Endodermal cell (in vitro differentiated cells): ENCODE data around the gene EBPL. TPM values are rescaled to one million over a fixed set of nuclear protein-coding genes. Genes with fewer than 3 reads are reported as not detected.

Experiments
- DNase-seq: peaks from one replicate; pipeline ENCODE4 v3.0.0-alpha.2; 2017
- H3K27ac ChIP-seq: 2 replicates; pipeline ENCODE4 v1.5.1; 2013; ENCODE audit warnings: mild to moderate bottlenecking, low read depth, low read length, moderate library complexity
- H3K27me3 ChIP-seq: 2 replicates; pipeline ENCODE4 v1.6.1; 2013; ENCODE audit warnings: mild to moderate bottlenecking, low read length, moderate library complexity; ENCODE audit not compliant: insufficient read depth, control insufficient read depth, poor library complexity, severe bottlenecking
- H3K36me3 ChIP-seq: 2 replicates; pipeline ENCODE4 v1.7.0; 2013; ENCODE audit warnings: mild to moderate bottlenecking, low read length, moderate library complexity; ENCODE audit not compliant: control insufficient read depth, insufficient read depth
- H3K4me1 ChIP-seq: one replicate; pipeline ENCODE4 v1.7.0; 2013; ENCODE audit warnings: low read length; ENCODE audit not compliant: control insufficient read depth, insufficient read depth
- H3K4me3 ChIP-seq: 2 replicates; pipeline ENCODE4 v1.5.1; 2013; ENCODE audit warnings: mild to moderate bottlenecking, low read length, moderate library complexity
- H3K9ac ChIP-seq: 2 replicates; pipeline ENCODE4 v1.6.1; 2013; ENCODE audit warnings: mild to moderate bottlenecking, low read length, moderate library complexity; ENCODE audit not compliant: poor library complexity, severe bottlenecking; ENCODE audit errors: extremely low read depth
- H3K9me3 ChIP-seq: 2 replicates; pipeline ENCODE4 v1.6.1; 2013; ENCODE audit warnings: mild to moderate bottlenecking, low read length, moderate library complexity; ENCODE audit not compliant: control insufficient read depth
- H3K27ac Mint-ChIP-seq: 2 replicates; pipeline ENCODE4 v1.8.0; 2020; ENCODE audit warnings: mixed read lengths
- H3K27me3 Mint-ChIP-seq: 2 replicates; pipeline ENCODE4 v1.8.0; 2021; ENCODE audit warnings: mild to moderate bottlenecking, mixed read lengths; ENCODE audit not compliant: insufficient read depth
- H3K36me3 Mint-ChIP-seq: 2 replicates; pipeline ENCODE4 v1.8.0; 2020; ENCODE audit warnings: low read depth, mixed read lengths
- H3K4me1 Mint-ChIP-seq: 2 replicates; pipeline ENCODE4 v1.8.0; 2020; ENCODE audit warnings: mixed read lengths
- H3K4me3 Mint-ChIP-seq: 2 replicates; pipeline ENCODE4 v1.8.0; 2020; ENCODE audit warnings: mild to moderate bottlenecking, moderate library complexity, mixed read lengths
- H3K9me3 Mint-ChIP-seq: 2 replicates; pipeline ENCODE4 v1.8.0; 2020; ENCODE audit warnings: mild to moderate bottlenecking, mixed read lengths
- CTCF ChIP-seq: fragments of 200-600 bp; sonication (generic); conservative IDR thresholded peaks from 2 replicates; pipeline ENCODE4 v1.5.0; 2021; ENCODE audit warnings: antibody characterized with exemption, mild to moderate bottlenecking
- WGBS, 2 experiments: methylation state at CpG; one replicate each; pipeline versions ENCODE4 v1.1.5 to v1.1.7; 2013; ENCODE audit warnings: missing lambda C conversion rate in 2 of 2, mixed read lengths in 1 of 2; ENCODE audit not compliant: insufficient coverage in 1 of 2, insufficient read length in 1 of 2; 5-methylcytosine and 5-hydroxymethylcytosine counted together
- total RNA-seq, 2 donors: library from RNA; stranded (reverse); fragmentation: NEBNext Ultra II Directional in 1 of 2; extraction: Animal tissue kit (Norgen Biotek cat#: 25700) in 1 of 2; gene quantifications; 2 replicates in 1 of 2; 3 replicates in 1 of 2; pipeline ENCODE4 v1.2.1, GENCODE V29; 2021

Gene EBPL
- total RNA-seq, 2 donors from 2014 or later, result 60.2 to 85.2 TPM

- Histone ChIP-seq H3K9me3 (no peaks in the 10 kb centered on the region), H3K4me1 (no peaks in the 10 kb centered on the region), H3K9ac (no peak overlapping the region), H3K27me3 (no peaks in the 10 kb centered on the region), H3K4me3 (no peak overlapping the region), H3K27ac (no peak overlapping the region), H3K36me3 (peaks cover 70% of the 10 kb centered on the region)
- no peak overlapping the region for H3K27ac Mint-ChIP-seq
- no peaks in the 10 kb centered on the region for H3K9me3 Mint-ChIP-seq
- no peak for DNase-seq
- peaks cover 60% of the 10 kb centered on the region for H3K36me3 Mint-ChIP-seq
- H3K4me1 Mint-ChIP-seq, result peaks cover 3% of the 10 kb centered on the region
- no peak for TF ChIP-seq CTCF
- H3K4me3 Mint-ChIP-seq, result no peak overlapping the region
- no peaks in the 10 kb centered on the region for H3K27me3 Mint-ChIP-seq
These were observed 10.2 kb upstream of the EBPL start for GRCh38 chr13:49701491-49701890.

DNA sequence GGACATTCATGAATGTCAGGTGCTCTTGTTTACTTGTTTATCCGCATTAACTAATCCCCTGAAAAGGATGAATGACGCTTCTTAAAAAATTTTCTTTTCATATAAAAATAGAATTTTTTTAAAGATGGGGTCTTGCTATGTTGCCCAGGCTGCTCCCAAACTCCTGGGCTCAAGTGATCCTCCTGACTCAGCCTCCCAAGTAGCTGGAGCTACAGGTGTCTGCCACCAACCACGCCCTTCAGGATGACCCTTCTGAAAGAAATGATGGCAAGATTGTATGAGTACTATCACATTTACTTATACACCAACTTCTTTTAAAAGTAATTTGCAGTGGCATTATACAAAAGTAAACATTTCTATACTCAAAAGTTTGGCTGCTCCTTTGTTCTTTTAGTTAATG lies 6.2 kb upstream of the EBPL start:
- Mint-ChIP-seq H3K4me3 (no peak overlapping the region), H3K27me3 (no peaks in the 10 kb centered on the region), H3K4me1 (peaks cover 5% of the 10 kb centered on the region), H3K36me3 (peaks cover 39% of the 10 kb centered on the region), H3K27ac (no peak overlapping the region), H3K9me3 (no peaks in the 10 kb centered on the region)
- Histone ChIP-seq H3K36me3 (peaks cover 38% of the 10 kb centered on the region), H3K27me3 (no peaks in the 10 kb centered on the region), H3K4me1 (no peaks in the 10 kb centered on the region), H3K9ac (no peak overlapping the region), H3K4me3 (no peak overlapping the region), H3K9me3 (no peaks in the 10 kb centered on the region), H3K27ac (no peak overlapping the region)
- WGBS, 2 experiments, result 83 to 92% methylated on average over 1 to 2 of the region's 3 CpGs
- no peak for TF ChIP-seq CTCF
- DNase-seq, result no peak

GRCh38 chr13:49694446-49694845 lies 3.2 kb upstream of the EBPL start:
- Histone ChIP-seq H3K27ac (no peak overlapping the region), H3K4me1 (peaks cover 4% of the 10 kb centered on the region), H3K4me3 (no peak overlapping the region), H3K9ac (no peak overlapping the region), H3K36me3 (peaks cover 12% of the 10 kb centered on the region), H3K9me3 (no peaks in the 10 kb centered on the region), H3K27me3 (no peaks in the 10 kb centered on the region)
- DNase-seq, result no peak
- WGBS, 2 experiments, result 80 to 91% methylated on average over 1 of the region's 1 CpG
- no peak for TF ChIP-seq CTCF
- Mint-ChIP-seq H3K4me1 (peaks cover 10% of the 10 kb centered on the region), H3K36me3 (peaks cover 18% of the 10 kb centered on the region), H3K27ac (no peak overlapping the region), H3K27me3 (no peaks in the 10 kb centered on the region), H3K4me3 (no peak overlapping the region), H3K9me3 (no peaks in the 10 kb centered on the region)
